NOMO-1 (cell line): ENCODE data around the gene TGFBR3.
"Not testable (repeated sequence)": the region's sequence is repeated elsewhere in the genome, so short reads cannot be mapped to it uniquely, and the experiment has no call there.

Source experiments
- DNase-seq, 2 experiments: peaks; one replicate each; lab custom pipeline; 2025; ENCODE audit not compliant: unreplicated experiment in 2 of 2; lab: John Stamatoyannopoulos, UW

TGFBR3 gene

GRCh38 chr1:91884459-91885212 is 1.3 kb downstream of the TGFBR3 start:
- DNase-seq: no peak

DNA sequence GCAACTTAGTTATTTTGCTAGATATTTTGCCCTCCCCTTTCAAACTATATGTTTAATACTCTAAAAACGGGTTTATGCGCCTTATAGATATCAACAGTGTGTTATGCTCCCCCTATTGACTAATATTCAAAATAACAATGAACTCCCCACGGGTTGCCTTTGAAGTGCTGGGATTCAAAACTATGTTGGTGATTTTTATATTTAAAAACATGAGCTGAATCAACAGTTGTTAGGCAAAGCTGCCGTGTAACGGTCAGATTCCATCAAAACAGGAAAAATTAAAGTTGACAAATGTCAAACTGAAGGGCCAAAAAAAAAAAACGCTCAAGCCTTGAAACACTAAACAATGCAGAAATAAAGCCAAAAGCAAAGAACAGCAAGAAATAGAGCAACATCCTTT is 2.5 kb downstream of the TGFBR3 start:
- peak in 1 of 2 experiments; percentile 21 for DNase-seq

GRCh38 chr1:91881280-91881679 is 4.7 kb downstream of the TGFBR3 start:
- no peak for DNase-seq

- DNase-seq: no peak
These were observed 6.2 kb downstream of the TGFBR3 start for GRCh38 chr1:91879733-91880132.

DNA sequence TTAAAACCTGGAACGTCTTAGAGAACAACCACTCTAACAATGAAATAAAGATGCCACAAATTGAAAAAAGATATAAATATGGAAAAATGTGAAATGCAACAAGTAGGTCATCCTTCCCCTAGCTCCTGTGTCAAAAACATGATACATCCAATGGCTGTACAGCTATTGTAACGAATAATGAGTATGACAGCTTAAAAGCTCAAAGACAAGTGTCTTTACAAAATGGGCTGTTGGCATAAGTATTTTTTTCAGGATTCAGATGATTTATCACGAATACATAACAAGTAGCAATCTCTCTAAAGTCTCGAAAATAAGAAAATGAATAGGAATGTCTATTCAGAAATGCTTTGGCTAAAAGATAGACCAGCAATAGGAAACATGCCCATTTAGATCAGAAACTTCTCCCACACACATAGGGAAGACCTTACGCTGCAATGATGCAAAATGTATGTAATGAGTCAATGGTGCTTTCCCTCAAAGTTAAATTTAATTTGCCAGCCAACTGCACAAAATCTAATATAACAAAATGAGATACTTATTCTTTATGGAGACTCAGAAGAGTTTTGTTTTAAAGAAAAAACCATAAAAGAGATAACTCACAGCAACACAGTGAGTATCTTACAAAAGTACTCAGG is 8.3 kb downstream of the TGFBR3 start:
- no peak for DNase-seq

DNA sequence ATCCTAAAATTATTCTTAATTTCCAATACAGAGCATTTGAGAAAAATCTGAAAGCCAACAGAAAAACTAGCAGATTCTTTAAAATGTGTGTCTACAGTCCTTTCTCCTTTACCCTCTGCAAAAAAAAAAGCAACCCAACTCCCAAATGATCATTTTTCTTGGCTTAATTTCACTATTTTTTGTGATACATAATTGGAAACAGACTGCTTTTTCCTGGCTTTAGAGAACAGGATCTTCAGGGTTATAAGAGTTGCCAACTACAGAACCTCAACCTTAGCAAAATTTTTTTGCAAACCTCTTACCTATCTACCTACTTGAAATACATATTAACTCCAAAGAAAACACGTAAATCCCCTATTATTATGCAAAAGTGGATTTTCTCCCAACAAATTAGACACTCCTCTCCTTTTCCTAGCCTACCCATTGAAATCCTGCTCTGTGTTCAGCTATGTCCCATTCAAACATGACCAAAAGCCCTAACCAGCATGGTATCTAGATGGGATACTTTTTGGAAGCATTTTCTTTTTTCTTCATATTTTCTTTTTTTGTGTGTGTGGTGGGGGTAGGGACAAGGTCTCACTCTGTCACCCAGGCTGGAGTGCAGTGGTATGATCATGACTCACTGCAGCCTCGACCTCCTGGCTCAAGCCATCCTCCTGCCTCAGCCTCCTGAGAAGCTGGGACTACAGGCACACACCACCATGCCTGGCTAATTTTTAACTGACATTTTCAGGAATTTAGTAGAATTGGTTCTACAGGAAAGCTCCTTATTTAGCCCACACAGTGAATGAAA is 9.0 kb downstream of the TGFBR3 start:
- no peak for DNase-seq

DNA sequence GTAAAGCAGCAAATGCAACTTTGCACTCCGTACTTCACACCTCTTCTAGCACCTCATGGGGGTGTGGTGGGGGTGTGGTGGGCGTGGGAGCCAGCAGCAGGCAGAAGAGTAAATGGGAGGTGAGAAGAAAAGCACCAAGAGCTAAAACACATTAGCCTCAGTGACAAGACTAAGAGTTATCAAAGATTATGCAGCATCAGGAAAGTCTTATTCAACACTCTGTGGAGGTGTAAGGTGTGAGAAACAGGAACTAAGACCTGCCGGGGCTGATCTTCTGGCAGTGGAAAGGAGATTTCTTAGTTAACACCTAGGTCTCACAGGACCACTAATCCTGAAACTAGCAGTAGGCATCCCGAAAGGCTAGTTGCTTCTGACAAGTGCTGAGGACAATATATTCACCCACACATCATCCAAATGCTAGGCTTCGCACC is 9.9 kb downstream of the TGFBR3 start:
- DNase-seq: no peak

DNA sequence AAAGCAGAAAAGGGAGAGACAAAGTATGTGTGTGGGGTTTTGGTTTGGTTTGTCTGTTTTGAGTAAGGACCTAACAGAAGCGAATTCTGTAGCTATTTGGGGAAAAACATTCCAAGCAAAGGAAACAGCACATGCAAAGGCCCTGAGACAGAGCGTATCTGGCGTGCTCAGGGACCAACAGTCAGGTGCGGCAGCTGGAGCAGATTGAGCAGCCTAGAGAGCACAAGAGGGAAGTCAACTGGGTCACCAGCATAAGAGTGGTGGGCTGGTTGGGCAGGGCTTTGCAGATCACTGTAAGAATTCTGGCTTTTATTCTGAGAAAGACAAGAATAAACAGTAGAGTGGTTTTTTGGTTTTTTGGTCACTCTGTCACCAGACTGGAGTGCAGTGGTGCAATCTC is 11.8 kb downstream of the TGFBR3 start:
- no peak for DNase-seq

- no peak for DNase-seq
These were observed 13.3 kb downstream of the TGFBR3 start for GRCh38 chr1:91872559-91873081.

DNA sequence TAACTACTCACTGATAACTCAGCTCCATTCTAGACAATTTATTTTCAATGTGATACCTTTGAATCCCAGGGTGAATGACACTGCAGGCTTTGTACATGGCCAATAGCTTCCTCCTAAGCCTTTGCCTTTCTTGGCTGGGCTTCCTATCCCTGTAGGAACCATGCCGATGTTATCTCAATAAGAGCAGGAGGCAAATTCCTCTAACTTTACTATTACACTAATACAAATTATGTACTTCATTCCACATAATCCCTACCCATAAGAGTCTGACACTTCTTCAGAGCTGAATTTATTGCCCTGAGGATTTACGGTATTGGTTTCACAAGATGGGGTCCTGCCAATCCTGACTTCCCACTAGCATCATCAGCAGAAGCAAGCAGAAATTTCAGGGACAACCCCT is 14.0 kb downstream of the TGFBR3 start:
- no peak for DNase-seq

DNA sequence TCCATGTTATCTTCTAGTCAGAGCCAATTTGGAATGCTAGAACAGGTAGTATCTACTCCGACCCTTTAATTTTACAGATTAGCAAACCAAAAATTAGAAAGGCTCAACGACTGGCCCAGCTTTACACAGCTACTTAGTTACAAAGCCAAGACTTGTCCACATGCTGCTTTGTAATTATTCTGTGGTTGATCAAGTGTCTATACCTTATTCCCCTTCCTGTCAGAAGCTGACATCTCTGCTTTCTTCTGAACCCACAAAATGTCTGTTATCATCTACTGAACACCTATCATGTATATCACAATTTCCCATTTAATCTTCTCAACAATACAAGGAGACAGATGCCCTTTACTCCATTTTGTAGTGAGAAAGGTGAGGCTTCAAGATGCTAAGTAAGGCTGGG is 15.6 kb downstream of the TGFBR3 start:
- DNase-seq: no peak

GRCh38 chr1:91866425-91866824 is 19.5 kb downstream of the TGFBR3 start:
- no peak for DNase-seq

- DNase-seq: no peak
These were observed 21.8 kb downstream of the TGFBR3 start for GRCh38 chr1:91864017-91864700.

- DNase-seq: no peak
These were observed 22.5 kb downstream of the TGFBR3 start for GRCh38 chr1:91863498-91863897.

GRCh38 chr1:91862120-91862519 is 23.8 kb downstream of the TGFBR3 start:
- DNase-seq: no peak

- no peak for DNase-seq
These were observed 28.3 kb downstream of the TGFBR3 start for GRCh38 chr1:91857557-91858239.

- no peak for DNase-seq
These were observed 29.0 kb downstream of the TGFBR3 start for GRCh38 chr1:91856996-91857395.

- no peak for DNase-seq
These were observed 31.0 kb downstream of the TGFBR3 start for GRCh38 chr1:91854852-91855534.

DNA sequence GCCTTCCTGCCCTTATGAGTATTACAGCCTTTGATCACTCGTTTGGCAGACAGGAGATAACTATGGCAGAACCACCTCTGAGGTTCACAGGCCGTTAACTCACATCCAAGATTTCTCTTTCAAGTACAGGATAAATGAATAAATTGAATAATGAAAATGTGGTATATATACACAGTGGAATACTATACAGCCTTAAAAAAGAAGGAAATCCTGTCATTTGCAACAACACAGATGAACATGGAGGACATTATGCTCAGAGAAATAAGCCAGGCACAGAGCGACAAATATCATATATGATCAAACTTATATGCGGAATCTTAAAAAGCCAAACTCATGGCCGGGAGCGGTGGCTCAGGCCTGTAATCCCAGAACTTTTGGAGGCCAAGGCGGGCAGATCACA is 32.6 kb downstream of the TGFBR3 start:
- no peak for DNase-seq

- not testable (repeated sequence) for DNase-seq
These were observed 33.9 kb downstream of the TGFBR3 start for GRCh38 chr1:91852011-91852410.
